Hematopoietic multipotent progenitor cell treated with erythropoietin and hydrocortisone succinate and interleukin-3 and kit ligand, for 15 days (in vitro differentiated cells): ENCODE measurements around the gene RTL3.
"Not testable (repeated sequence)": the region's sequence is repeated elsewhere in the genome, so short reads cannot be mapped to it uniquely, and the experiment has no call there.

Experiments used
- DNase-seq: peaks from one replicate; pipeline ENCODE4 v3.0.0-alpha.2; 2015; ENCODE audit warnings: low spot score

Gene RTL3

GRCh38 chrX:78658845-78659744, at the start of gene RTL3:
RTL3 (minus strand) TSS chrX:78659328; CDS start chrX:78658420, 908 bp downstream.
- DNase-seq: no peak

GRCh38 chrX:78708816-78709215, 49.7 kb upstream of the RTL3 start:
- no peak for DNase-seq

GRCh38 chrX:78708262-78708661, 49.1 kb upstream of the RTL3 start:
- no peak for DNase-seq

- DNase-seq: no peak
These were observed 46.9 kb upstream of the RTL3 start for GRCh38 chrX:78706071-78706470.

GRCh38 chrX:78693536-78693935, 34.4 kb upstream of the RTL3 start:
- no peak for DNase-seq

GRCh38 chrX:78693012-78693411, 33.9 kb upstream of the RTL3 start:
- DNase-seq: no peak

- no peak for DNase-seq
These were observed 28.5 kb upstream of the RTL3 start for GRCh38 chrX:78687586-78687985.

GRCh38 chrX:78673246-78673645, 14.1 kb upstream of the RTL3 start:
- no peak for DNase-seq

GRCh38 chrX:78665342-78665741, 6.2 kb upstream of the RTL3 start:
- DNase-seq: no peak

- DNase-seq: no peak
These were observed 2.7 kb upstream of the RTL3 start for GRCh38 chrX:78661836-78662235.

GRCh38 chrX:78659955-78660354, 827 bp upstream of the RTL3 start:
- DNase-seq: no peak

- DNase-seq: no peak
These were observed 714 bp downstream of the RTL3 start for GRCh38 chrX:78658414-78658813.

- DNase-seq: no peak
These were observed 3.5 kb downstream of the RTL3 start for GRCh38 chrX:78655642-78656041.

- DNase-seq: no peak
These were observed 5.9 kb downstream of the RTL3 start for GRCh38 chrX:78653118-78653822.

- no peak for DNase-seq
These were observed 8.2 kb downstream of the RTL3 start for GRCh38 chrX:78650906-78651437.

- DNase-seq: no peak
These were observed 15.3 kb downstream of the RTL3 start for GRCh38 chrX:78643874-78644273.

- no peak for DNase-seq
These were observed 16.0 kb downstream of the RTL3 start for GRCh38 chrX:78643096-78643495.

- not testable (repeated sequence) for DNase-seq
These were observed 23.0 kb downstream of the RTL3 start for GRCh38 chrX:78636096-78636495.

GRCh38 chrX:78624962-78625909, 33.9 kb downstream of the RTL3 start:
- no peak for DNase-seq

- DNase-seq: no peak
These were observed 34.7 kb downstream of the RTL3 start for GRCh38 chrX:78624426-78624825.

GRCh38 chrX:78622831-78623230, 36.3 kb downstream of the RTL3 start:
- DNase-seq: no peak

GRCh38 chrX:78619834-78620233, 39.3 kb downstream of the RTL3 start:
- DNase-seq: no peak
